Neural progenitor cell (in vitro differentiated cells): Measurements from ENCODE around the gene GATAD1.
A peak's percentile ranks its signal among the peaks of the same experiment; 100 is the strongest.

Source experiments
- CTCF ChIP-seq: fragments of 200-600 bp; sonication (generic); IDR thresholded peaks from 2 replicates; pipeline ENCODE4 v1.5.1; 2017; ENCODE audit warnings: antibody characterized with exemption, mild to moderate bottlenecking
- EZH2 ChIP-seq: fragments of 200-600 bp; sonication (generic); IDR thresholded peaks from 2 replicates; pipeline ENCODE4 v1.6.1; 2017; ENCODE audit warnings: antibody characterized with exemption, mild to moderate bottlenecking, moderate library complexity
- EZH2phosphoT487 ChIP-seq: fragments of 200-600 bp; sonication (generic); IDR thresholded peaks from 2 replicates; pipeline ENCODE4 v1.6.1; 2017; ENCODE audit warnings: antibody characterized with exemption

GRCh38 chr7:92417913-92418312 is 29.4 kb upstream of the GATAD1 start:
- TF ChIP-seq CTCF, result peak; percentile 41
- TF ChIP-seq EZH2, result no peak
- no peak for TF ChIP-seq EZH2phosphoT487
